Measurements from ENCODE around the gene COL15A1.

DNA sequence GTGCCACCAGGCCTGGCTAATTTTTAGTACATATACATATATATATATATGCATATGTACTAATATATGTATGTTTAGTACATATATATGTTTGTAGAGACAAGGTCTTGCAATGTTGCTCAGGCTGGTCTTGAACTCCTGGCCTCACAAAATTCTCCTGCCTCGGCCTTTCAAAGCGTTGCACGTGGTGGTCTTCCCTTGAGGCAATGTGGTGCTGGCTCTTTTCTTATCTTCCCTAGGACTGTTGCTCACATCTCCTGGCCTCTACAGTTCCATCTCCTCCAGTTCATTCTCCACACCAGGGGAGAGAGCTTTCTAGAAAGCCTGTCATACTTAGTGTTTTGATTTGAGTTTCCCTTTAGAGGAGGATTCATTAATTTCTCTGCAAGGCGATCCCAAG is 132.3 kb downstream of the COL15A1 start:
- TF ChIP-seq POLR2A (IDR thresholded peaks at IDR 0.05; ENCODE audit: low read length) = no peak
- TF ChIP-seq GATA1 (IDR thresholded peaks at IDR 0.05; ENCODE audit: low read depth, low read length) = no peak
